22Rv1 (cell line): ENCODE data around the gene ABL2.

Source experiments
- CTCF ChIP-seq: fragments of 450-650 bp; IDR thresholded peaks from 2 replicates; pipeline ENCODE4 v1.5.1; 2017; ENCODE audit warnings: mild to moderate bottlenecking
- ZFX ChIP-seq: fragments of 450-650 bp; IDR thresholded peaks from 2 replicates; pipeline ENCODE4 v1.6.1; 2017; ENCODE audit warnings: antibody characterized with exemption, borderline replicate concordance

GRCh38 chr1:179101566-179101965 lies 127.9 kb downstream of the ABL2 start:
- TF ChIP-seq CTCF (no peak), ZFX (no peak)
